Measurements from ENCODE around the gene UBN2. TPM values are rescaled to one million over a fixed set of nuclear protein-coding genes. Genes with fewer than 3 reads are reported as not detected.
A peak's percentile ranks its signal among the peaks of the same experiment; 100 is the strongest.

Gene UBN2
- total RNA-seq, 2 donors from 2014 or later: 45.3 to 48.8 TPM

GRCh38 chr7:139345042-139345441 lies 114.0 kb downstream of the UBN2 start:
- DNase-seq: no peak
- Histone ChIP-seq H3K9ac (ENCODE audit: extremely low read depth, low read length, poor library complexity, severe bottlenecking) (no peak overlapping the region), H3K4me3 (ENCODE audit: low read length) (no peak overlapping the region), H3K4me1 (ENCODE audit: control insufficient read depth, insufficient read depth, low read length) (no peaks in the 10 kb centered on the region), H3K9me3 (ENCODE audit: control insufficient read depth, low read length) (no peaks in the 10 kb centered on the region), H3K27me3 (ENCODE audit: control insufficient read depth, insufficient read depth, low read length, poor library complexity, severe bottlenecking) (no peaks in the 10 kb centered on the region), H3K36me3 (ENCODE audit: control insufficient read depth, insufficient read depth, low read length) (peaks cover 21% of the 10 kb centered on the region), H3K27ac (ENCODE audit: low read depth, low read length) (no peak overlapping the region)
- H3K4me3 Mint-ChIP-seq: no peak overlapping the region
- no peaks in the 10 kb centered on the region for H3K27me3 Mint-ChIP-seq (ENCODE audit: insufficient read depth)
- no peak overlapping the region for H3K27ac Mint-ChIP-seq
- peaks cover 44% of the 10 kb centered on the region for H3K36me3 Mint-ChIP-seq (ENCODE audit: low read depth)
- no peak for TF ChIP-seq CTCF (conservative IDR thresholded peaks at IDR 0.05)
- H3K4me1 Mint-ChIP-seq: peaks cover 5% of the 10 kb centered on the region
- peaks cover 1% of the 10 kb centered on the region for H3K9me3 Mint-ChIP-seq
- WGBS, 2 experiments (ENCODE audit: insufficient coverage in 1 of 2, insufficient read length in 1 of 2): 100% methylated on average over 1 of the region's 1 CpG; no CpG with 5 or more reads in 1 of the 2 experiments

GRCh38 chr7:139351027-139351426 lies 120.0 kb downstream of the UBN2 start:
- Histone ChIP-seq H3K36me3 (ENCODE audit: control insufficient read depth, insufficient read depth, low read length) (peaks cover 13% of the 10 kb centered on the region), H3K4me3 (ENCODE audit: low read length) (no peak overlapping the region), H3K9ac (ENCODE audit: extremely low read depth, low read length, poor library complexity, severe bottlenecking) (no peak overlapping the region), H3K27ac (ENCODE audit: low read depth, low read length) (no peak overlapping the region), H3K27me3 (ENCODE audit: control insufficient read depth, insufficient read depth, low read length, poor library complexity, severe bottlenecking) (no peaks in the 10 kb centered on the region), H3K4me1 (ENCODE audit: control insufficient read depth, insufficient read depth, low read length) (no peaks in the 10 kb centered on the region), H3K9me3 (ENCODE audit: control insufficient read depth, low read length) (no peaks in the 10 kb centered on the region)
- no peak for TF ChIP-seq CTCF (conservative IDR thresholded peaks at IDR 0.05)
- Mint-ChIP-seq H3K4me3 (no peak overlapping the region), H3K36me3 (ENCODE audit: low read depth) (peaks cover 42% of the 10 kb centered on the region), H3K4me1 (no peaks in the 10 kb centered on the region), H3K27ac (no peak overlapping the region), H3K27me3 (ENCODE audit: insufficient read depth) (no peaks in the 10 kb centered on the region), H3K9me3 (no peaks in the 10 kb centered on the region)
- 82 to 84% methylated on average over 2 of the region's 2 CpGs for WGBS, 2 experiments (ENCODE audit: insufficient coverage in 1 of 2, insufficient read length in 1 of 2)
- DNase-seq: no peak

DNA sequence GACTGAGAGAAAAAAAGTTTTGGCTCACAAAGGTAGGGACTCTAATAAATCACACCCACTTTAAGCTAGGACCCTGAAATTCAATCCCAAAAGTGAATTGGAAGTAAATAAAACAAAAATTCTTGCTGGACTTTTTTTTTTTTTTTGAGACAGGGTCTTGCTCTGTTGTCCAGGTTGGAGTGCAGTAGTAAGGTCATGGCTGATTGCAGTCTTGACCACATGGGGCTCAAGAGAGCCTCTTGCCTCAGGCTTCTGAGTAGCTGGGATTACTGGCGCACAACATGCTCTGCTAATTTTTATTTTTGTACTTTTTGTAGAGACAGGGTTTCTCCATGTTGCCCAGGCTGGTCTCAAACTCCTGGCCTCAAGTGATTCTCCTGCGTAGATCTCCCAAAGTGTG lies 123.7 kb downstream of the UBN2 start:
- no peaks in the 10 kb centered on the region for H3K9me3 ChIP-seq (ENCODE audit: control insufficient read depth, low read length)
- peak; percentile 14 for TF ChIP-seq CTCF (conservative IDR thresholded peaks at IDR 0.05)
- 94 to 98% methylated on average over 2 of the region's 2 CpGs for WGBS, 2 experiments (ENCODE audit: insufficient coverage in 1 of 2, insufficient read length in 1 of 2)

More for the DNA sequence above, 123.7 kb downstream of the UBN2 start:
- Mint-ChIP-seq H3K9me3 (no peaks in the 10 kb centered on the region), H3K4me1 (no peaks in the 10 kb centered on the region), H3K27ac (peak overlapping the region; percentile 36), H3K36me3 (ENCODE audit: low read depth) (peaks cover 17% of the 10 kb centered on the region), H3K27me3 (ENCODE audit: insufficient read depth) (no peaks in the 10 kb centered on the region), H3K4me3 (no peak overlapping the region)
- Histone ChIP-seq H3K4me1 (ENCODE audit: control insufficient read depth, insufficient read depth, low read length) (no peaks in the 10 kb centered on the region), H3K9ac (ENCODE audit: extremely low read depth, low read length, poor library complexity, severe bottlenecking) (no peak overlapping the region), H3K36me3 (ENCODE audit: control insufficient read depth, insufficient read depth, low read length) (no peaks in the 10 kb centered on the region), H3K27me3 (ENCODE audit: control insufficient read depth, insufficient read depth, low read length, poor library complexity, severe bottlenecking) (no peaks in the 10 kb centered on the region), H3K4me3 (ENCODE audit: low read length) (no peak overlapping the region), H3K27ac (ENCODE audit: low read depth, low read length) (no peak overlapping the region)
- no peak for DNase-seq

All from endodermal cell (in vitro differentiated cells).